GM12892 (cell line): Measurements from ENCODE around the gene RHD.
"Not testable (repeated sequence)": the region's sequence is repeated elsewhere in the genome, so short reads cannot be mapped to it uniquely, and the experiment has no call there.

ENCODE experiments used
- DNase-seq: peaks from one replicate; pipeline ENCODE4 v3.0.0; 2011; ENCODE audit not compliant: insufficient read length
- FAIRE-seq: peaks from 2 replicates; lab custom pipeline; 2011; peaks lifted over from hg19 to GRCh38; lab: Jason Lieb, UNC
- POLR2A ChIP-seq: IDR thresholded peaks from 2 replicates; pipeline ENCODE4 v1.6.1; 2011; ENCODE audit warnings: low read depth, low read length, control low read depth
- POLR2AphosphoS5 ChIP-seq: IDR thresholded peaks from 2 replicates; pipeline ENCODE4 v1.6.1; 2011; ENCODE audit warnings: low read depth, low read length, control low read depth
- TAF1 ChIP-seq: IDR thresholded peaks from 2 replicates; pipeline ENCODE4 v1.6.1; 2011; ENCODE audit warnings: low read depth, mild to moderate bottlenecking, control low read depth, low read length, borderline replicate concordance

Gene RHD

GRCh38 chr1:25369241-25369640 is 96.9 kb downstream of the RHD start:
- TF ChIP-seq POLR2AphosphoS5 = no peak
- no peak for TF ChIP-seq TAF1
- no peak for TF ChIP-seq POLR2A
- FAIRE-seq = no peak

DNA sequence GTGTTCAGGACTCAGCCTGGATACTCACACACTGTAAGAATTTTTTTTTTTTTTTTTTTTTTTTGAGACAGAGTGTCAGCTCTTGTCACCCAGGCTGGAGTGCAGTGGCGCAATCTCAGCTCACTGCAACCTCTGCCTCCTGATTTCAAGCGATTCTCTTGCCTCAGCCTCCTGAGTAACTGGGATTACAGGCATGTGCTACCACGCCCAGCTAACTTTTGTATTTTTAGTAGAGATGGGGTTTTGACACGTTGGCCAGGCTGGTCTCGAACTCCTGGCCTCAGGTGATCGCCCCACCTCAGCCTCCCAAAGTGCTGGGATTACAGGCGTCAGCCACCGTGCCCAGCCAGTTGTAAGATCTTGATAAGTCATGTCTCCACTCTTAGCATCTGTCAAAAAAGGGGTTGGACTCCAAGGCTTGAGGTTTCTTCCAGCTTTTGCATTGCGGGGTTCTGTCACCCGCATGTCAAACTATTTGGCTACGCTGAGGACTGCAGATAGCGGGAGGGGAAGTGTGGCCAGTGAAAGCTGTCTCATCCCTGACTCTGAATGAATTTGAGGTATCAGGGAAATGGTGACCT is 97.5 kb downstream of the RHD start:
- not testable (repeated sequence) for DNase-seq, FAIRE-seq

More at GRCh38 chr1:25369241-25369640, 96.9 kb downstream of the RHD start:
- no peak for DNase-seq

- not testable (repeated sequence) for FAIRE-seq, DNase-seq
Measured at GRCh38 chr1:25371757-25372156, 99.4 kb downstream of the RHD start.

DNA sequence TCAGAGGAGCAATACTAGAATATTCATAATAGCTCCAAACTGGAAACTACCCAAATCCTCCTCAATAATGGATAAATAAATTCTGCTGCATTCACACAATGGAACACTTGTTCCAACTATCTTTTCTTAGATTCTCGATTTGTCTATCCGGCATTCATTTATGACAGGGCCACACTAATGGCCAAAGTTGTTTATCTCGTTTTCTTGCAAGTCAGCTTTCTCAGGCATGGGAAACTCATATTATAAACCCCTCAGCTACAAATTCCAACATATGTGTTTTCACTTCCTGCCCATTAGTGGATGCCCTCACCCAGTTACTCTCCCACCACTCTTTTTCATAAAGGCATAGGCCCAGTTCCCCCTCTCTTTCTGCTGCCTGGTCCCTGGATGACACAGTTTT is 106.1 kb downstream of the RHD start:
- FAIRE-seq, DNase-seq: not testable (repeated sequence)
